ENCODE measurements around the gene NSMCE1. TPM values are rescaled to one million over a fixed set of nuclear protein-coding genes. Genes with fewer than 3 reads are reported as not detected.

The NSMCE1 gene
- total RNA-seq, 1 donor from 2014 or later: 39.6 TPM

Other genes starting within 250 kb of the NSMCE1 start
- gene C16orf82, start 201.8 kb downstream of the NSMCE1 start, total RNA-seq: not detected
- gene KDM8, start 65.2 kb downstream of the NSMCE1 start, total RNA-seq: 3.5 TPM
- gene IL4R, start 45.2 kb upstream of the NSMCE1 start, total RNA-seq: 85.8 TPM
- gene IL21R, start 133.4 kb upstream of the NSMCE1 start, total RNA-seq: 0.22 TPM